Liver (tissue), 9 donors: ENCODE measurements around the gene TSKU. TPM values are rescaled to one million over a fixed set of nuclear protein-coding genes. Genes with fewer than 3 reads are reported as not detected.

Experiments used
- DNase-seq: peaks from one replicate; pipeline ENCODE4 v3.0.0-alpha.2; 2017; ENCODE audit warnings: low spot score
- H3K27ac ChIP-seq, 2 donors: one replicate each; pipeline ENCODE4 v1.7.0; 2013; ENCODE audit warnings: inconsistent platforms in 2 of 2, low read length in 2 of 2, control low read depth in 1 of 2, low read depth in 1 of 2, mild to moderate bottlenecking in 1 of 2
- H3K27me3 ChIP-seq, 4 donors: one replicate each; pipeline versions ENCODE4 v1.6.1 to v1.7.0; 2013; ENCODE audit warnings: low read length in 3 of 4, inconsistent platforms in 1 of 4, mild to moderate bottlenecking in 1 of 4, moderate library complexity in 1 of 4; ENCODE audit not compliant: control insufficient read depth in 4 of 4, insufficient read depth in 4 of 4
- H3K36me3 ChIP-seq, 4 donors: one replicate each; pipeline versions ENCODE4 v1.6.1 to v1.7.0; 2013; ENCODE audit warnings: low read length in 3 of 4, mild to moderate bottlenecking in 3 of 4, low read depth in 1 of 4, moderate library complexity in 1 of 4; ENCODE audit not compliant: control insufficient read depth in 4 of 4, insufficient read depth in 3 of 4
- H3K4me1 ChIP-seq, 4 donors: one replicate each; pipeline versions ENCODE4 v1.6.1 to v1.7.0; 2013; ENCODE audit warnings: low read length in 3 of 4, mild to moderate bottlenecking in 3 of 4, moderate library complexity in 1 of 4; ENCODE audit not compliant: control insufficient read depth in 4 of 4, insufficient read depth in 4 of 4
- H3K4me3 ChIP-seq, 3 donors: one replicate each; pipeline versions ENCODE4 v1.6.1 to v1.7.0; 2013; ENCODE audit warnings: low read length in 3 of 3, control low read depth in 1 of 3, low read depth in 1 of 3, mild to moderate bottlenecking in 1 of 3
- H3K9ac ChIP-seq, 2 donors: one replicate each; pipeline ENCODE4 v1.7.0; 2013; ENCODE audit warnings: low read length in 2 of 2, mild to moderate bottlenecking in 2 of 2, moderate library complexity in 2 of 2, control low read depth in 1 of 2, low read depth in 1 of 2
- H3K9me3 ChIP-seq, 4 donors: one replicate each; pipeline versions ENCODE4 v1.6.1 to v1.7.0; 2013; ENCODE audit warnings: low read length in 3 of 4; ENCODE audit not compliant: control insufficient read depth in 4 of 4
- ATF3 ChIP-seq: IDR thresholded peaks from 2 replicates; pipeline ENCODE4 v1.6.1; 2016; ENCODE audit warnings: antibody characterized with exemption
- EGR1 ChIP-seq, 2 donors: IDR thresholded peaks; 2 replicates each; pipeline ENCODE4 v1.6.1; 2016 to 2018; ENCODE audit warnings: antibody characterized with exemption in 2 of 2, low read depth in 2 of 2
- FOXA1 ChIP-seq: IDR thresholded peaks from 2 replicates; pipeline ENCODE4 v1.6.1; 2016; ENCODE audit warnings: antibody characterized with exemption
- FOXA2 ChIP-seq: IDR thresholded peaks from 2 replicates; pipeline ENCODE4 v1.6.1; 2016; ENCODE audit warnings: antibody characterized with exemption
- GABPA ChIP-seq, 2 donors: IDR thresholded peaks in 1 of 2; conservative IDR thresholded peaks in 1 of 2; 2 replicates each; pipeline ENCODE4 v1.6.1; 2016; ENCODE audit warnings: antibody characterized with exemption in 2 of 2, mild to moderate bottlenecking in 1 of 2, moderate library complexity in 1 of 2
- HNF4A ChIP-seq, 2 donors: conservative IDR thresholded peaks; 2 replicates each; pipeline ENCODE4 v1.6.1; 2016; ENCODE audit warnings: antibody characterized with exemption in 2 of 2, mild to moderate bottlenecking in 2 of 2
- HNF4G ChIP-seq: IDR thresholded peaks from 2 replicates; pipeline ENCODE4 v1.6.1; 2016; ENCODE audit warnings: antibody characterized with exemption
- JUND ChIP-seq, 2 donors: IDR thresholded peaks; 2 replicates each; pipeline ENCODE4 v1.6.1; 2016; ENCODE audit warnings: antibody characterized with exemption in 2 of 2
- NR2F2 ChIP-seq: IDR thresholded peaks from 2 replicates; pipeline ENCODE4 v1.6.1; 2016; ENCODE audit warnings: antibody characterized with exemption
- RAD21 ChIP-seq, 2 donors: IDR thresholded peaks; 2 replicates each; pipeline ENCODE4 v1.6.1; 2016; ENCODE audit warnings: antibody characterized with exemption in 2 of 2, mild to moderate bottlenecking in 2 of 2
- REST ChIP-seq: IDR thresholded peaks from 2 replicates; pipeline ENCODE4 v1.6.1; 2016; ENCODE audit warnings: antibody characterized with exemption, mild to moderate bottlenecking
- RXRA ChIP-seq, 2 donors: IDR thresholded peaks; 2 replicates each; pipeline ENCODE4 v1.6.1; 2017 to 2018; ENCODE audit warnings: antibody characterized with exemption in 2 of 2, mild to moderate bottlenecking in 1 of 2
- SP1 ChIP-seq: IDR thresholded peaks from 2 replicates; pipeline ENCODE4 v1.6.1; 2018; ENCODE audit warnings: antibody characterized with exemption, mild to moderate bottlenecking
- TAF1 ChIP-seq: conservative IDR thresholded peaks from 2 replicates; pipeline ENCODE4 v1.6.1; 2016; ENCODE audit warnings: antibody characterized with exemption, mild to moderate bottlenecking
- YY1 ChIP-seq: IDR thresholded peaks from 2 replicates; pipeline ENCODE4 v1.6.1; 2016; ENCODE audit warnings: antibody characterized with exemption, mild to moderate bottlenecking
- WGBS: extraction: QIAGEN DNeasy Blood & Tissue Kit; methylation state at CpG from one replicate; pipeline ENCODE4 v1.1.7; 2013; 5-methylcytosine and 5-hydroxymethylcytosine counted together
- polyA plus RNA-seq, 2 donors: library from polyadenylated mRNA; stranded (reverse) in 1 of 2; unstranded in 1 of 2; fragments of 200-250 nt in 1 of 2; fragments of >200 nt in 1 of 2; fragmentation: Nextera tagmentation in 1 of 2; extraction: Ambion mirVana in 1 of 2; gene quantifications; one replicate each; pipeline versions ENCODE4 v1.2.1 to v1.2.3, GENCODE V29; 2013 to 2015
- total RNA-seq, 2 donors: library from RNA; depleted of rRNA; stranded (reverse); fragments of >200 nt; gene quantifications; one replicate each; pipeline ENCODE4 v1.2.3, GENCODE V29; 2014
- TF ChIP-seq, protein P1 (sequence below): fragments of 150-350 bp; IDR thresholded peaks from 2 replicates; pipeline ENCODE4 v1.5.1; 2017; ENCODE audit warnings: improper control_type of control experiment, low read depth, low read length; ENCODE audit not compliant: missing input control
- TF ChIP-seq, protein P2 (sequence below): IDR thresholded peaks from 2 replicates; pipeline ENCODE4 v1.6.1; 2016; ENCODE audit warnings: antibody characterized with exemption
- donor health status: healthy.
- donor health status: healthy.
- donor health status: healthy.
- donor health status: healthy.
- donor health status: healthy.

TSKU gene
- total and polyA plus RNA-seq, 4 donors, result 3.3 to 492 (median 46.0) TPM

DNA sequence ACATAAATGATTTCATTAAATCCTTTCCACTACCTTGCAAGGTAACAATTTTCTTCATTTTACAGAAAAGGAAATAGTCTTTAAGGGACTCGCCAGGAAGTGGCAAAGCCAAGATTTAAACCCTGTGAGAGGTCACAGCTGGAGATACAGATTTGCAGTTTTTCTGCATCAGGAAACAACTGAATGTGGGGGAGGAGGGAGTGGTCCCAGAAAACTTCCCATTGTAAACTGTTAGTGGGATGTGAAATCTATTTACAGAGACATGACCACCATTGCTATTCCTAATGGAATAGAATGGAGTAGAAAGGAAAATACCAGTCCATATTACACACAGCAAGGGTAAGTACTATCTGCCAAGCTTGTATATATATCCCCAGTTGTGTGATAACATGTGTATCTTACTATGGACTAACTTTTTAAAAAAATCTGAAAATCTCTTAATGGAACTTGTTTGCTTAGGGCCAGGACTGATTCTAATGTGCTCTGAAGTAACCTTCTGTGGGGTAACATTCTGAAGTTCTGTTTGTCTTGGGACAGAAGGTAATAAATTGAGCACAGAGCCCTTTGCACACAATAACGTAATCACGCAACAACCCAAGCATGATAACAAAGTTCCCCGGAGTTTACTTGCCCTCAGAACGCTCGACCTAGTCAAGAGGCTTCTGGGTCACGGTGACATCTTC lies 10.9 kb upstream of the TSKU start (continued):
- TF ChIP-seq, protein P1, sequence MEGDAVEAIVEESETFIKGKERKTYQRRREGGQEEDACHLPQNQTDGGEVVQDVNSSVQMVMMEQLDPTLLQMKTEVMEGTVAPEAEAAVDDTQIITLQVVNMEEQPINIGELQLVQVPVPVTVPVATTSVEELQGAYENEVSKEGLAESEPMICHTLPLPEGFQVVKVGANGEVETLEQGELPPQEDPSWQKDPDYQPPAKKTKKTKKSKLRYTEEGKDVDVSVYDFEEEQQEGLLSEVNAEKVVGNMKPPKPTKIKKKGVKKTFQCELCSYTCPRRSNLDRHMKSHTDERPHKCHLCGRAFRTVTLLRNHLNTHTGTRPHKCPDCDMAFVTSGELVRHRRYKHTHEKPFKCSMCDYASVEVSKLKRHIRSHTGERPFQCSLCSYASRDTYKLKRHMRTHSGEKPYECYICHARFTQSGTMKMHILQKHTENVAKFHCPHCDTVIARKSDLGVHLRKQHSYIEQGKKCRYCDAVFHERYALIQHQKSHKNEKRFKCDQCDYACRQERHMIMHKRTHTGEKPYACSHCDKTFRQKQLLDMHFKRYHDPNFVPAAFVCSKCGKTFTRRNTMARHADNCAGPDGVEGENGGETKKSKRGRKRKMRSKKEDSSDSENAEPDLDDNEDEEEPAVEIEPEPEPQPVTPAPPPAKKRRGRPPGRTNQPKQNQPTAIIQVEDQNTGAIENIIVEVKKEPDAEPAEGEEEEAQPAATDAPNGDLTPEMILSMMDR, result no peak
- TF ChIP-seq JUND (IDR thresholded peaks at IDR 0.05) (peak; percentile 95), ATF3 (peak; percentile 81), TAF1 (no peak), HNF4G (peak; percentile 76), SP1 (peak; percentile 100), RXRA (IDR thresholded peaks at IDR 0.05) (peak; percentile 100), HNF4A (conservative IDR thresholded peaks at IDR 0.05) (peak; percentile 91 to 96), RAD21 (IDR thresholded peaks at IDR 0.05) (peak; percentile 39 to 51)

DNA sequence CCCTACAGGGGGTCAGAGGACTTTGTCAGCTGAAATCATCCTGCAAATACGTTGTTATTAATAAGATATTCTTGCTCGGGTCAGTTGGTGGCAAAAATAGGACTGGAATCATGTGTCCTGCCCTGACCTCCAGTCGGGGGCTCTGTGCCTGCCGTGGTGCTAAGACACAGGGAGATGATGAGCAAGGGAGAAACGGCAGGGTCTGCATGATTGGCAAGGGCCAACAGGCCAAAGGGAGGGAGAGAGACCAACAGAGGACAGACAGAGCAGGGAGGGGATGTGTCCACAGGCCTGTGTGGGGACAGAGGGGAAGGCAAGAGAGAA lies 10.4 kb upstream of the TSKU start:
- 19% methylated on average over 5 of the region's 5 CpGs for WGBS
- TF ChIP-seq ATF3, result peak; percentile 5
- peak; percentile 73 for TF ChIP-seq SP1
- TF ChIP-seq HNF4A (conservative IDR thresholded peaks at IDR 0.05), result no peak
- TF ChIP-seq RXRA (IDR thresholded peaks at IDR 0.05), result peak in 1 of 2 donors; percentile 62
- peaks cover 0 to 6% (median under 1%) of the 10 kb centered on the region in 4 donors for H3K9me3 ChIP-seq
- H3K4me1 ChIP-seq, result peaks cover 22 to 68% (median 63%) of the 10 kb centered on the region in 4 donors
- H3K36me3 ChIP-seq, result no peaks in the 10 kb centered on the region
- H3K27ac ChIP-seq, result peak overlapping the region; percentile 91 to 92
- peak overlapping the region in 1 of 2 donors; percentile 39 for H3K9ac ChIP-seq
- H3K4me3 ChIP-seq, result no peak overlapping the region
- no peaks in the 10 kb centered on the region for H3K27me3 ChIP-seq
- no peak for DNase-seq

DNA sequence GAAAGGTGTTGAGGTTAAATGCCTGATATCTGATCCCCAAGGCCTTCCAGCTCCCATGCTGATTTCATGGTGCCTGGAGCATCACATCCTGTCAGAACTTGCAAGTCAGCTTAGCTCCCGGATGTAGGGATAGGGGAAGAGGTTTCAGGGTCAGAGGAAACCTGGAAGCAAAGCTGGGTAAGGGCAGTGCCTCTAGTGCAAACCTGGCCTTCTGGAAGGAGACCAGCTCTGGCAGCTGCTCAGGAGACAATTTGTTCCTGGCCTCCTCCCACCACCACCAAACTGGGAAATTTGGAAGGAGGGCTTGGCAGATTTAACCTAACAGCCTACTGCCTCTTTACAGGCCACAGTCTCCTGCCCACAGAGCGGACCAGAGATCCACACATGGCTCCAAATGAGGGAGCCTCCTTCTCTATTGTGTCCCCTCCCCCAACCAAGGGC lies 9.2 kb upstream of the TSKU start:
- H3K4me3 ChIP-seq, result no peak overlapping the region
- peaks cover 0 to 6% (median under 1%) of the 10 kb centered on the region in 4 donors for H3K9me3 ChIP-seq
- no peaks in the 10 kb centered on the region for H3K27me3 ChIP-seq
- 36% methylated on average over 2 of the region's 2 CpGs for WGBS
- H3K36me3 ChIP-seq, result no peaks in the 10 kb centered on the region
- H3K9ac ChIP-seq, result no peak overlapping the region
- no peak for DNase-seq
- H3K27ac ChIP-seq, result peak overlapping the region; percentile 91 to 92
- peaks cover 22 to 57% (median 52%) of the 10 kb centered on the region in 4 donors for H3K4me1 ChIP-seq
- TF ChIP-seq HNF4A (conservative IDR thresholded peaks at IDR 0.05) (peak; percentile 82 to 88), YY1 (peak; percentile 86), EGR1 (IDR thresholded peaks at IDR 0.05; ENCODE audit: low read depth in 2 of 2) (peak in 1 of 2 donors; percentile 68), HNF4G (peak; percentile 34), REST (peak; percentile 56), FOXA1 (peak; percentile 55), NR2F2 (peak; percentile 88), SP1 (peak; percentile 98), RXRA (IDR thresholded peaks at IDR 0.05) (peak; percentile 98 to 99), GABPA (IDR thresholded peaks at IDR 0.05 in 1 of 2, conservative IDR thresholded peaks at IDR 0.05 in 1 of 2) (peak in 1 of 2 donors; percentile 79), FOXA2 (peak; percentile 46), TAF1 (peak; percentile 96), JUND (IDR thresholded peaks at IDR 0.05) (peak; percentile 64 to 88), RAD21 (IDR thresholded peaks at IDR 0.05) (peak; percentile 45 to 61), ATF3 (peak; percentile 73)
- TF ChIP-seq, protein P2, sequence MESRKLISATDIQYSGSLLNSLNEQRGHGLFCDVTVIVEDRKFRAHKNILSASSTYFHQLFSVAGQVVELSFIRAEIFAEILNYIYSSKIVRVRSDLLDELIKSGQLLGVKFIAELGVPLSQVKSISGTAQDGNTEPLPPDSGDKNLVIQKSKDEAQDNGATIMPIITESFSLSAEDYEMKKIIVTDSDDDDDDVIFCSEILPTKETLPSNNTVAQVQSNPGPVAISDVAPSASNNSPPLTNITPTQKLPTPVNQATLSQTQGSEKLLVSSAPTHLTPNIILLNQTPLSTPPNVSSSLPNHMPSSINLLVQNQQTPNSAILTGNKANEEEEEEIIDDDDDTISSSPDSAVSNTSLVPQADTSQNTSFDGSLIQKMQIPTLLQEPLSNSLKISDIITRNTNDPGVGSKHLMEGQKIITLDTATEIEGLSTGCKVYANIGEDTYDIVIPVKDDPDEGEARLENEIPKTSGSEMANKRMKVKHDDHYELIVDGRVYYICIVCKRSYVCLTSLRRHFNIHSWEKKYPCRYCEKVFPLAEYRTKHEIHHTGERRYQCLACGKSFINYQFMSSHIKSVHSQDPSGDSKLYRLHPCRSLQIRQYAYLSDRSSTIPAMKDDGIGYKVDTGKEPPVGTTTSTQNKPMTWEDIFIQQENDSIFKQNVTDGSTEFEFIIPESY, result peak; percentile 67
- TF ChIP-seq, protein P1, result no peak
